ENCODE data around the gene ZNF740.
A peak's percentile ranks its signal among the peaks of the same experiment; 100 is the strongest.
"Not testable (repeated sequence)": the region's sequence is repeated elsewhere in the genome, so short reads cannot be mapped to it uniquely, and the experiment has no call there.

The ZNF740 gene, protein sequence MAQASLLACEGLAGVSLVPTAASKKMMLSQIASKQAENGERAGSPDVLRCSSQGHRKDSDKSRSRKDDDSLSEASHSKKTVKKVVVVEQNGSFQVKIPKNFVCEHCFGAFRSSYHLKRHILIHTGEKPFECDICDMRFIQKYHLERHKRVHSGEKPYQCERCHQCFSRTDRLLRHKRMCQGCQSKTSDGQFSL

DNA sequence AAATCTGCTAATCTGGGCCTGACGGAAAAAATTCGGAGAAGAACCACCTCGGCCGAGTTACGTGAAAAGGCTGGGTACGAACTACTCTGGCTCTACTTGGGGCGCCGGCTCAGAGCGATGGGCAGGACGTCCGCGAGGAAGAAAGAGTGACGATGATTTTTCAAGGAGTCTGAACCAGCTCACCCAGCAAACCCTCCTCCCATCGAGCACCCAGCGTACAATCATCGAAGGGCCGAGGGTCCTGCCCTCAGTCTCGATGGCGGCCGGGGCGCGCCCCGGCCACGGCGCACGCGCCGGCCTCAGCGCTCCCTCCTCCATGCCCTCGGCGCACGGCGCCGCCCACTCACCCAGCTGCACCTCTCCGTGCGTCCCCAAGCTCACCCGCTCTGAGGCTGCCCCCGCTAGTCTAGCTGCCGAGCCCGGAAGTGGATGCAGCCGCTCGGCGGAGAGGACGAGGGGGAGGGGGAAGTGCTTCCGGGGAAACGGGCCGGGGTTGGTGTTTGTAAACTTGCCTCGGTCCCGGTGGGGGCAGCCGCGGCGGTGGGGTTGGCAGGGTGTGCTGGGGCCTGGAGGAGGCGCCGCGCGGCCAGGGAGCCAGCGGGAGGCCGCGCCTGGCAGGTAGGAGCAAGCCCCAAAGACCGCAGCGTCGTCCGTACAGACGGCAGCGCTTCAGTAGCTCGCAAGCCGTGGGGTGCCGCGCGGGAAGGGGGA, at the start of gene ZNF740, which contains the start of gene CSAD:
ZNF740 (plus strand) TSS at position 503 of the 711 bp plus-strand sequence. CDS start 1,262 bp downstream, outside the sequence.
CSAD (minus strand) TSS at position 706 of the 711 bp plus-strand sequence. CDS start 7,455 bp downstream, outside the sequence.
- peak; percentile 99 for DNase-seq

DNA sequence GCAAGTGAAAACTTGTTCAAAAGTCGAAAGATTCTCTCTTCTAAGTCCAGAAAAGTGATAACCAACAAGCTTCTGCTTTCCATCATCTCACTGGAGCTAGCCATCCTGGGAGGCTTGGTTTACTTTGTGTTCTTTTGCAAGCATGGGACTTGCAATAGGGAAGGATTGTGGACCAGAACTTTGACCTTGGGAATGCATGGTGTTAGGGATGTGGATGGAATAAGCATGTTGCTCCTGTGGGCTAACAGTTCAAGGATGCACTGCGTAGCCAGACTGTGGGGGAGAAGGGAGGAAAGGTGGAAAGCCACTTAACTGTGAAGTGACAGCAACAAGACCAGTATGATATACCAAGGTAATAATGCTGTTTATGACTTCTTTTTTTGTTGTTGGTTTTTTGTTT, 48.7 kb upstream of the ZNF740 start:
- no peak for DNase-seq

DNA sequence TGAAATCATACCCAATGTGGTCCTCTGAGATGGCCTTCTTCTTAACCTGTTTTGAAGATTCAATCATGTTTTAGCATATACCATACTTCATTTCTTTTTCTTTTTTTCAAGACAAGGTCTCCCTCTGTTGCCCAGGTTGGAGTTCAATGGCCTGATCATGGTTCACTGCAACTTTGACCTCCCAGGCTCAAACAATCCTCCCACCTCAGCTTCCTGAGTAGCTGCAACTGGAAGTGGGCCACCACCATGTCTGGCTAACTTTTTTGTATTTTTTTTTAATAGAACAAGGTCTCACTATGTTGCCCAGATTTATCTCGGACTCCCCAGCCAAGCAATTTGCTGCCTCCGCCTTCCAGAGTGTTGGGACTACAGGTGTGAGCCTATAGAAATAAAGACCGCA, 46.8 kb upstream of the ZNF740 start:
- no peak for DNase-seq

DNA sequence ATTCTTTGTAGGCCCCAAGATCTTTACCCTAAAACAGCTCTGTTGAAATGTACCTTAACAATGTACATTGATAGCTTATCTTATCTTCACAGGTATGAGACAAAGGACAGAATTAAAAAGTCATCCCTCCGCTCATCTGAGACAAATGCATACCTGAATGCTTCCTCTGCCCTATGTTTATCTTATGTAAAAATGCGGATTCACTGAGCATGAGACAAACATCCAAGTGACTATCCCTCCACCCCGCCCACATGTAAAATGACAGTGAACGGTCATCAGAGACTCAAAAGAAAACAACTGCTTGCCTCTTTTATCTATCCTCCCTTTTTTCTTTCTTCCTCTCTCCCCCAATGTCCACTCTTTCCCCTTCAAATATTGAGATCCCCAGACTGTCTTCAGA, 37.2 kb upstream of the ZNF740 start:
- DNase-seq, result no peak

DNA sequence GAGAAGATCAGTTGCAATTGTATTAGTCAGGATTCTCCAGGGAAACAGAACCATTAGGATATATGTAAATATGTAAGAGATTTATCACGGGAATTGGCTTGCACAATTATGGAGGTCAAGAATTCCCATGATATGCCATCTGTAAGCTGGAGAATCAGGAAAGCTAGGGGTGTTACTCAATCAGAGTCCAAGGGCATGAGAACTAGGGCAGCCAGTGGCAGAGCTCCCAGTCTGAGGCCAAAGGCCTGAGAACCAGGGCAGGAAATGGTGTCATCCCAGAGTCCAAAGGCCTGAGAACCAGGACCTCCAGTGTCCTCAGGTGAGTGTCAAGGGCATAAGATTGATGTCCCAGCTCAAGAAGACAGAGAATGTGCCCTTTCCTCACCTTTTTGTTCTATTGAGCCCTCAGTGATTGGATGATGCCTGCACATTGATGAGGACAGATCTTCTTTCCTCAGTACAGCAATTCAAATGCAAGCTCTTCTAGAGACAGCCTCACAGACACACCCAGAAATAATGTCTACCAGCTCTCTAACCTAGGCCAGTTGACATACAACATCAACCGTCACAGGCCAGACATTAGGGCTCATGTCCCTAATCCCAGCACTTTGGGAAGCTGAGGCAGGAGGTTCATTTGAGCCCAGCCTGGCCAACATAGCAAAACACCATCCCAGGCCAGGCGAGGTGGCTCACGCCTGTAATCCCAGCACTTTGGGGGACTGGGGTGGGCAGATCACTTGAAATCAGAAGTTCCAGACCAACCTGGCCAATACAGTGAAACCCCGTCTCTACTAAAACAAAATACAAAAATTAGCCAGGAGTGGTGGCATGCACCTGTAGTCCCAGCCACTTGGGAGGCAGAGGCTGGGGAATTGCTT, 34.9 kb upstream of the ZNF740 start:
- DNase-seq, result no peak

DNA sequence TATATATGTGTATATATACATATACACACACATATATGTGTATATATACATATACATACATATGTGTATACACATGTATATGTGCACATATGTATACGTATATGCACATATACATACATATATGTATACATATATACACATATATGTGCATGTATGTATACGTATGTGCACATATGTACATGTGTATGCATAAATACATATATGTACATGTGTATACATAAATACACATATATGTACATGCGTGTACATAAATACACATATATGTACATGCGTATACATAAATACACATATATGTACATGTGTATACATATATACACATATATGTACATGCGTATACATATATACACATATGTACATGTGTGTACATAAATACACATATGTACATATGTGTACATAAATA, 33.3 kb upstream of the ZNF740 start:
- DNase-seq, result no peak

DNA sequence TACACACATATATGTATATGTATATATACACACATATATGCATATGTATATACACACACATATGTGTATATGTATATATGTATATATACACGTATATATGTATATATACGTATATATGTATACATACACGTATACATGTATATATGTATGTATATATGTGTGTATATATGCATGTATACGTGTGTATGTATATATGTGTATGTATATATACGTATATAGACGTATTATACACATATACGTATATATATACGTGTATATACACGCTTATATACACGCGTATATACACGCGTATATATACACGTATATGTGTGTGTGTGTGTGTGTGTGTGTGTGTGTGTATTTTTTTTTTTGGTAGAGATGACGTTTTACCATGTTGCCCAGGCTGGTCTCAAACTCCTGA, 32.9 kb upstream of the ZNF740 start:
- DNase-seq, result no peak

DNA sequence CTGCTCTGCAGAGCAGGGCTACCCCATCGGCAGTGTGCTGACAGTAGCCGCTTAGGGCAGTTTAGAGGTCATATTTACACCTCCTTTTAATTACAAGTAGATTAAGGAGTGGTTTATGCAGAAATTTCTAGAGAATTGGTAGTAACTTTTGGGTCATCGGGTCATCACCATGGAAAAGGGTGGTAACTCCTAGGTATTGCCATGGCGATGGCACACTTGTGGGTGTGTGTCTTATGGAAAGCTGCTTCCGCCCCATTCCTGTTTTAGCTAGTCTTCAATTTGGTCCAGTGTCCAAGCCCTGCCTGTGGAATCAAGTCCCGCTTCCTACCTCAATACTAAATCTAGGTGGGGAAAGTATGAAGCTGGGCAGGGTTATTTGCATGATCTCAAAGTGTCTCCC, 29.5 kb upstream of the ZNF740 start:
- DNase-seq, result no peak

DNA sequence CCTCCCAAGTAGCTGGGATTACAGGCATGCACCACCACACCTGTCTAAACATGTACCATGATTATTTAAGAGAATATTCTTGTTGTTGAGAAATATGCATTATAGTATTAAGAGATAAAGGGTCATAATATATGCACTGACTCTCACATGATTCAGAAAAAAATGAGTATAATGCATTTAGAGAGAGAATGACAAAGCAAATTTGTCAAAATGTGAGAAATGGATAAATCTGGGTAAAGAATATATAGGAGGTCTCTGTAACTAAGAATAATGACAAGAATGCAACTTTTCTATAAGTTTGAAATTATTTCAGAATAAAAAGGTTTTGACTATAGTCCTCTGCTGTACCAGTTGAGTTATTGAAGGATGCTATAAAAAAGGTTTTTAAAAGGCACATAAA, 28.1 kb upstream of the ZNF740 start:
- no peak for DNase-seq

DNA sequence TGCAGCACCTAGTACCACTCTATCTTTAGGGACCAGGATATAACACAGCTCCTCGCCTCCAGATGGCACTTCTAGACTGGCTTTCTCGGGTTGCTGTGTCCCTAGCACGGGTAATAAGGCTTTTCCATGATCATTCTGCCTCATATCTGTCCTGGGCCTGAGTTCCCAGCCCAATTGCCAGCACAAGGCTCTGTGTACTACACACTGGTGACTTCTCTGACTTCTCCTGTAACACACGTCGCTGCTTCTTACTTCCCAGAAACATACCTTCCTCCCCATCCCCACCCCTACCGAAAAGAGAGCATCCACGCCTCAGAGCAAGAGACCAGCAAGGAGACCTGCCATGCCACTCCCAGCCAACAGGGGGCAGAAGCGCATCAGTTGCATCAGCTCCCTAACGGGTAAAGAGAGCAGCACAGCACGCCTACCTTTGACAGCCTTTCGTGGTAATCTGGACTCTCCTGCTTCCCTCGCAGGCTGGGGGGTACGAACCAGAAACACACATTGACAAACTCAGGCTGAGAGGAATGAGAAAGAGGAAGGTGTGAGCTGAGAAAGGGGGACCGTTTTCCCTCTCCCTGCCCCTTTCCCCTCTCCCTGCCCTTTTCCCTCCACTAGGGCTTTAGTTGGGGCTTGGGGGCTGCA, 21.2 kb upstream of the ZNF740 start:
- DNase-seq, result peak; percentile 89

DNA sequence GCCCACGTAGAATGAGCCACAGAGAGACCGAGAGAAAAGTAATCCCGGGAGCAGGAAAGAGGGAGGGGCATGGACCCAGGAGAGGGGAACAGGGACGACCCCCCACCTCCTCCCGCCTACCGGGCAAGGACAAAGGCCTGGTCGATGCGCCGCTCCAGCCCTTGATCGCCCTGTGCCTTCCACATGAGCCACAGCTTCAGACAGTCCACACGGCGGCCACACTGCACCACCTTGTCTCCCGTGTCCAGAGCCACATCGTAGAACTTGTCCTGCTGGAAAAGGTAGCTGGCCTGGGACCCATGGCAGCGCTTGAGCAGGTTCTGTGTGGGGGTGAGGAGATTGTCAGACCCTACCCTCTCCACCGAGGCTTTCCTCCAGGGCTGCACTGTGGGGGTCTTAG, 20.5 kb upstream of the ZNF740 start:
- no peak for DNase-seq

DNA sequence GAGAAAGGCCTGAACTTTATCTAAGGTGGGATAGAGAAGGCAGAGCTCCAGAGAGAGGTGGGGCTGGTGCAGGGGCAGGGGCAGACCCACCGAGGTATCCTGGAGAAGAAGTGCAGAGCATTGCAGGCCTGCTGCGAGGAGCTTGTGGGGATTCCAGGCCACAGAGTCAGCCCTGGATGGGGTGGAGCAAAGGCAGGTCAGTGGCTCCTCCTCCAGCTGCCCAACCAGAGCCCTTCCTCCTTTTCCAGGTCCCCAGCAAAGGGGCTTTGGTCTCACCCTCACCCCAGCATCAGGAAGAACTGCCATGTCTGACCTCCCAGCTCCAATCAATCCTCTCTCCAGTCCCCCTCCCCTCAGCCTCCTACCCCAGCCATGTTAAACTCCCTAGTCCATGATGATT, 19.8 kb upstream of the ZNF740 start:
- no peak for DNase-seq

DNA sequence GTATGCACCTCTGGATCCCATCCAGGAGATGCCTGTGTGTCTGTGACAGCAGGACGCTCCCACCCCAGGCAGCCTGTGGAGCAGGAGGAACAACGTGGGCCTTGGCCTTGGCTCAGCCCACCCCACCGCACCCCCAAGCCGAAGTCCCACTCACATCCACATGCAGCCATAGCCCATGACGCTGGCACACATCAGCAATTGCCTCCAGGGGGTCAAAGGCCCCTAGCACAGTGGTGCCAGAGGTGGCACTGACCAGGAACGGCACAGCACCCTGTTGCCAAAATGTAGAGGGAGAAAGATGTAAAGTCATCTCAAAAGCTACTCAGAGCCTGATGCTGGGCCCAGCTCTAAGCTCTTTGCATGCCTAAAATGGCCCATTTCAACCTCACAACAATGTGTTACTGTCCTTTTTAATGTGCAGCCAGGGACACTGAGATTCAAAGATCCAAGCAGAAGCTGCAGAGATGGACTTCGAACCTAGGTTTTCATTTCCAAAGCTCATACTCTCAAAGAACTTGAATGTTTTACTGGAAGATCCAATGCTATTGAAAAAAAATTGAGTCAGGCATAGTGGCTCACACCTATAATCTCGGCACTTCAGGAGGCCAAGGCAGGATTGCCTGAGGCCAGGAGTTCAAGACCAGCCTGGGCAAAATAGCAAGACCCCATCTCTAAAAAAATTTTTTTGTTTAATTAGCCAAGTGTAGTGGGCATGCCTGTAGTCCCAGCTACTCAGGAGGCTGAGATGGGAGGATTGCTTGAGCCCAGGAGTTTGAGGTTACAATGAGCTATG, 19.2 kb upstream of the ZNF740 start:
- DNase-seq, result no peak

DNA sequence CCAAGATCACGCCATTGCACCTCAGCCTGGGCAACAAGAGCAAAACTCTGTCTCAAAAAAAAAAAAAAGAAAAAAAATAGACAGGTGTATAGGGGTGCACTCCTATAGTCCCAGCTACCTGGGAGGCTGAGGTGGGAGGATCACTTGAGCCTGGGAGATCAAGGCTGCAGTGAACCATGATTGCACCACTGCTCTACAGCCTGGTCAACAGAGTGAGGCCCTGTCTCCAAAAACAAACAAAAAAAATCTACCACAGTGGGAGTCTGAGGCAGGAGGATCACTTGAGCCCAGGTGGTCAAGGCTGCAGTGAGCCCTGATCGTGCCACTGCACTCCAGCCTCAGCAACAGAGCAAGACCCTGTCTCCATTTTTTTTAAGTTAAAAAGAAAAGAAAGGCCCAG, 17.5 kb upstream of the ZNF740 start:
- DNase-seq, result not testable (repeated sequence)

DNA sequence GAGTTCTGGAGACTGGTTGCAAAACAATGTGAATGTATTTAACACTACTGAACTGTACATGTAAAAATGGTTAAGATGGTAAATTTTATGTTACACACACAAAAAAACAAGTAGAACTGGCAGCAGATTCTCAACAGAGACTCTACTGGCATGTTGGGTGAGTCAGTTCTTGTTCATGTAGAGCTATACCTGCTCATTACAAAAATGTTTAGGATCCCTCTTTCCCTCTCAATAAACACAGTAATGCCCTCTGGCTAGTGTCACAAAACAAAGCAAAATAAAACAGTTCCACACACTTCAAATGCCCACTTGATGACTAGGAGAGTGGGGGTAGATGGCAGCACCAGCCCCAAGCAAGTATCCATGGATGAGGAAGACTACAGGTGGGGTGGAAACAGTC, 13.7 kb upstream of the ZNF740 start:
- no peak for DNase-seq

DNA sequence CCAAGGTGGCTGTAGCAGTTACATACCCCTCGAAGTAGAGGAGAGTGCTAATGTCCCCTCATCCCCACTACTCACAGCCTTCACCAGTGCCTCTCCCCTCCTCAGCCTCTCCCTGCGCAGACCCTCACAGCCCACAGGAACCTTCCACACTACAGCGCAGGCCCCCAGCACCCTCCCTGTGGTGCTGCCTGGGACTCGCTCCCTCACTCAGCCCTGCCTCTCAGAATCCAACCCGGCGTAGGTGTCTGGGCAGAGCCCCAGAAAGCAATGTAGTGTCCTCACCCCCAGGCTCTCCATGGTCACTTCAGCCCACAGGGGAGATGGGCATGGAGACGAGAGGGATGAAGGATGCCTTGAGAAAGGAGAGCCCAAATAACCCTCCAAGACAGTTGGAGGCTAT, 10.9 kb upstream of the ZNF740 start:
- no peak for DNase-seq

DNA sequence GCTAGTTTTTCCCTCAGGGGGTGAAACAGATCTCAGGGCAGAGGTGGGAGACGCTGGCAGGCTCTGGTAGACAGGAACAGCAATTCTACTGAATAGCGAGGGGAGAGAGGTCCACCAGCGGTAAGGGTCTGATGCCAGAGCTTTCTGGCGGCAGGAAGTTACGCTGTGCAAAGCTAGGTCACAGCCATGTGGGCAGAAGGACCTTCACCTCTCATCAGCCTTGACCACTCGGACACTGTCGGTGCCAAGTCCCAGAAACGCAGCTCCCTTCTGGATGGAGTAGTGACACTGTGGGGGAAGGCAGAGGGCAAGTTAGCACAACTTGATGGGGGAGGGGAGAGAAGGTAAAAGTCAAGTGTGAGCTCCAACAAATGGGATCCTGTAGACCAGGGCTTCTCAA, 10.3 kb upstream of the ZNF740 start:
- no peak for DNase-seq

DNA sequence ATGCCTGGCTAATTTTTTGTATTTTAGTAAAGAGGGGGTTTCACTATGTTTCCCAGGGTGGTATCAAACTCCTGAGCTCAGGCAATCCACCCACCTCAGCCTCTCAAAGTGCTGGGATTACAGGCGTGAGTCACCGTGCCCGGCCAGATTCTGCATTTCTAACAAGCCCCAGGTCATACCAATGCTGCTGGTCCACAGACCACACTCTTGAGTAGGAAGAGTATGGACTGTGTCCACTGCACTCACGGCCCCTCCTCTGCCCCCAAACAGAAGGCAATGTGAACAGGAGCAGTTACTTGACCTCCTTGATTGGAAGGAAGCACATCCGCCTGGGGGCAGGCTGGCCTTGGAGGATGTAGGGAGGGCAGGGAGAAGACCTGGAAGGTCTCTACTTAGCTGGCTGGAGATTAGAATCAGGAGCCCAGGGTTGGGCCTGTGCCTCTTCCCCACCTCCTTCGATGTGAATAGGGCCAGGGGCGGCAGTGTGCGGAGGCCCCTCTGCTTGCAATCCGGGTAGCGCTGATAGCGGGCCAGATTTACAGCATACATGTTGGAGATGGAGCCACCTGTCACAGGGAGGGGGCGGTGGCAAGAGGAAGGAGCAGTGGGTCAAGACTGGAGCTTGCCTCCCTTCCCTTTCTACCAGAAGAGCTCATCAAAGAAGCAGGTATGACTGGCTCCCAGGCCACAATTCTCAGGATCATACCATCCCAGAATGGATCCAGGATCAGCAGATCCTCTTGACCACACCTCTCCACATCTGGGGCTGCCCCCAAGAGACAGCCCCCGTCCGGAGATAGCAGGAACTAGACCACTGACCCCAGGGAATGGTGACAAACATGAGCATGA, 9.4 kb upstream of the ZNF740 start:
- DNase-seq, result no peak

DNA sequence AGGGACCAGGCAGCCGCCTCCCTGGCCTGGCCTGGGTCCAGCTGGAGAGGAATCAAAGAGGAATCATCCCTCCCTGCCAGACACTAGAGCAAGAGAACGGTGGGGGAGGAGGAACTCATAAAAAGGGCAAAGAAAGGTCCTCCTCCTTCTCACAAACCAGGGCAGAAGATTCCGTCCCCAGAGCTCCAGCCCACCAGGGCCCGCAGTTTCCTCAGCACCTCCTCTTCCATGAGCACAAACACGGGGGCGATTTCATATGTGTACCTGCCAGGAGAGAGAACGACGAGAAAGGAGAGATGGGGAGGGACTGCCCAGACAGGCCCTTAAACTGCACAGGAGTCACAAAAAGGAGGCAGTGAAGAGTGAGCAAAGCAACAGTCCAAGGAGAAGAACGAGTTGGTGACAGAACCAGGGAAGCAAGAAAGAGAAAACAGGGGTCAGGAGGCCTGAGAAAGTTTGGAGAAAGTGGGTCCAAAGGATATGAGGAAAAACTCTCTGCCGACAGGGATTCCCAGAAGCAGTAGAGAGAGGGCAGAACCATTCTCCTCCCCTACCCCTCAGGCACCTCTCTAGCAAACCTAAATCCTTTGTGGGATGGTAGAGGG, 8.7 kb upstream of the ZNF740 start:
- DNase-seq, result no peak

DNA sequence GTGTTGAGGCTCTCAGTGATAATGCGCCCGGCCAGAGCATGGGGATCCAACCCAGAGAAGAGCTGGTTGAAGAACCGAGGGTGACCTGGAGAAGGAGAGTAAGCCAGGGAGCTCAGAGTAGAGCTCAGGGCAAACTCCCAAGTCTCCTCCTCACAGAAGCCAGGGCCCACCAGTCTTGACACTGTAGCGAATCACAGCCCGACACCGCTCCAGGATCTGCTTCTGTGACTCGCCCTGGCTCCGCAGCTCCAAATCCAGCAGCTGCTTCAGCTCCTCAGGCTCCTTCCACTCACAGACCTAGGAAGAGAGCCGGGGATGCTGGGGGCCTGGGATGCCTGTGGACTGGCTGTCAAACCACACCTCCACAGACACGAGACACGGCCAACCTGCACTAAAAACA, 8.2 kb upstream of the ZNF740 start:
- no peak for DNase-seq

Measured in eye (tissue), 1 donor.